NCI-H2227 treated with DMSO at 0.1 percent for 48 hours (cell line): ENCODE data around the gene MAGEA12.
"Not testable (repeated sequence)": the region's sequence is repeated elsewhere in the genome, so short reads cannot be mapped to it uniquely, and the experiment has no call there.

Experiments
- DNase-seq: peaks from one replicate; lab custom pipeline; 2025; lab: John Stamatoyannopoulos, UW

Gene MAGEA12

GRCh38 chrX:152766562-152766961, 33.0 kb downstream of the MAGEA12 start:
- not testable (repeated sequence) for DNase-seq

- DNase-seq = not testable (repeated sequence)
Observed at GRCh38 chrX:152769549-152770289, 36.2 kb downstream of the MAGEA12 start, which contains the start of gene MAGEA6. MAGEA6 (minus strand) TSS chrX:152769689; CDS start chrX:152767650, 2,039 bp downstream.

- not testable (repeated sequence) for DNase-seq
Observed at GRCh38 chrX:152787062-152787461, 53.5 kb downstream of the MAGEA12 start.
